Activated effector memory CD4-positive, alpha-beta T cell treated with Interleukin-2 at 50 U/mL for 16 hours (primary cell): ENCODE measurements around the gene BCL2L2.

Source experiments
- DNase-seq: peaks from one replicate; pipeline ENCODE4 v3.0.0-alpha.2; 2020

Gene BCL2L2

GRCh38 chr14:23299986-23300686 lies 6.5 kb upstream of the BCL2L2 start:
- DNase-seq = no peak

DNA sequence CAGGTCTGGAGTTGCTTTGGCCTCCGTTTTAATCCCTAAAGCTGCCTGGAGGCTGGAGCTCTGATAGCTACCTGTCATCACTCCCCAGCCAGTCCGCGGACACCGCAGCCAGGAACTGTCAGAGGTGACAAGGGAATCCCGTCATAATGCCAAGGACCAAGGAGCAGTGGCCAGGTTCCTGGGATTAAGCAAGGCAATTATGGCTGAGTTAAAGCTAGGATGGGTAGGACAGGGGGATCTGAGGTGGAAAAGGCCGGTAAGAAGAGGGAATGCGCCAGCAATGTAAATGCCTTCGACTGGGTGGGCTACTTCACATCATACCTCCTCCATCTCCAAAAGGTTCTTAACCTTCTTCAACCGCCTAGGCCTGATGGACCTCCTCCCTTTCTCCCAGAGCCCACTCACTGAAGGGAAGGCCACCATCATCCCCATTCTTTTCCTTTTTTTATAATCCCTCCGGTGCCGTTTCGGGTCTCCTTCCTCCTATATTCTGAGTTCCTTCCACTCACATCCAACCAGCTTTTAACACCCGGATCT lies 5.9 kb upstream of the BCL2L2 start:
- no peak for DNase-seq

DNA sequence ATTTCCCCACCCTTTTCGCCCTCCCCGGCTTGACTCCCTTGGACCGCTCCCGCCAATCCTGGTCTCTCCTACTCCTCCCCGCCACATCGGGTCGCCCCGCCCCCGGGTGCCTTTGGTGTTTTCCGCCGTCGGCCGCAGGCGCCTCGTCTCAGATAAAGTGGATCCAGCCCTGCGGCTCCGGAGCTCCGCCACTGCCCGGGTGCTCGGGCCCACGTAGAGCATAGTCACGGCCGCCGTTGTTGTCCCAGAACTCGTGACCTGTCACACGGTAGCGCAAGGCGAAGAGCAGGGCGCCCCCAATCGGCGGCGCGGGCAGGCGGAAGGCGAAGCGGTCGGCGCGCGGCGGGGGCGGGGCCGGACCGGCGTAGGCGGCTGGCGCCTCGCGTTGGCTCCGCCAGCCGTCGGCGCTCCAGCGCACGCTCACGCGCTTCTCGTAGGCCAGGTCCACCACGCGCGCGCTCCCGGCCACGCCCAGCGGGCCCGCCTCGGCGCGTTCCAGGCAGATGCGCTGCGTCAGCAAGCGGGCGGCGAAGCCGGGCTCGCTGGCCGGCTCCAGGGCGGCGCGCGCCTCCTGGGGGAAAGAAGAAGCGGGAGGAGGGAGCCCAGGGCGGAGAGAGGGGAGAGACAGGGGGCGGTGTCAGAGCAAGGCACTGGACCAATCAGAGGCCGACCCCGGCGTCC lies 5.2 kb upstream of the BCL2L2 start:
- peak; percentile 97 for DNase-seq

DNA sequence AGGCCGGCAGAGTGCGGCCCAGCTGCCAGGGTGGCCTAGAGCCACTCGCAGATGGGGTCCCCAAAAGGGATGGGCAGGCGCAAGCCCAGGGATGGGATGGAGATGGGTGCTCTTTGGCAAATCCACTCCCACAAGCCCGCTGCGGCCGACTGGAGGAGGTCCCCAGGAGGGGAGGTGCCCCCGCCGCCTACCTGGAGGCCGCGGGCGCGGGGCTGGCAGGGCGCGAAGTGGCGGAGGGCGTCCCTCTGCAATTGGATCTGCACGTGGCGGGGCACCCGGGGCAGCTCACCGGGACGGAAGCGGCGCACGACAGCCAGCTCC lies 4.7 kb upstream of the BCL2L2 start:
- DNase-seq = no peak

DNA sequence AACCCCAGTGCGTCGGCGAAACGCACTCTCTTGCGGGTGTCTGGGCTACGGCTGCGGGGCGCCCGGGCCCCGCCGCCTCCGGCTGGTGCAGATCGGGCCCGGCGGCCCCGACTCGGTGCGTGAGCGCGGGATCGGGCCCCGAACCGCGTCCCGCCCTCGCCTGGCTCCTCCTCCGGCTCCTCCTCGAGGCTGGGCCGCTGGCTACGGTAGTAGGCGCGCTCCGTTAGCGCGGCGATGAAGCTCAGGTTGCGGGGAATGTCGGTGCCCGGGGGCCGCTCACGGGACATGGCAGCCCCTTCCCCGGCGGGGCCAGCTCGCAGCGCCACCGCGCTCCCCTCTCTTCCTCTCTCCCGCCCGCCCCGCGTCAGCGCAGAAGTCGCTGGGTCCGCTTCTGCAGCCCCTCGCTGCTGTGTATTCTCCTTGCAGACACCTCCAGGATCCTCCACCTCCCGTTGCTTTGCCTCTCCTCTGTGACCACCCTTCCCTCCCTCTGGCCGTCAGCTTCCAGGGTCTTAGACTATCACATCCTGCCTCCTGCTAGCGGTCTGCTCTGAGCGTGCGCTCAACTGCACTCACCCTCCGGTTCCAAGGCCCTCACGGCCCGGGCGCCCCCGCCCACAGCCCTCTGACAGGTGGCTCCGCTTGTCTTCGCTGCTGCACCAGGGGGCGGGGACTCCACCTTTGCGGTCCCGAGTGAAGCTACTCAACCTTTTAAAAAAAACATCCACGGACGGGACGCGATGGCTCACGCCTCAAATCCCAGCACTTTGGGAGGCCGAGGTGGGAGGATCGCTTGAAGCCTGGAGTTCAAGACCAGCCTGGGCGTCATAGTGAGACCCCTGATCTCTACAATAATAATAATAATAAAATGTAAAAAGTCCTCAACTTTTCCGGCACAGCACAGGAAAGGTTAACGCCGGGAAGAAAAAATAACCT lies 4.1 kb upstream of the BCL2L2 start, which contains the start of gene PPP1R3E:
PPP1R3E (minus strand) TSS at position 570 of the 936 bp plus-strand sequence; CDS start at position 287, 283 bp downstream.
- peak; percentile 85 for DNase-seq

DNA sequence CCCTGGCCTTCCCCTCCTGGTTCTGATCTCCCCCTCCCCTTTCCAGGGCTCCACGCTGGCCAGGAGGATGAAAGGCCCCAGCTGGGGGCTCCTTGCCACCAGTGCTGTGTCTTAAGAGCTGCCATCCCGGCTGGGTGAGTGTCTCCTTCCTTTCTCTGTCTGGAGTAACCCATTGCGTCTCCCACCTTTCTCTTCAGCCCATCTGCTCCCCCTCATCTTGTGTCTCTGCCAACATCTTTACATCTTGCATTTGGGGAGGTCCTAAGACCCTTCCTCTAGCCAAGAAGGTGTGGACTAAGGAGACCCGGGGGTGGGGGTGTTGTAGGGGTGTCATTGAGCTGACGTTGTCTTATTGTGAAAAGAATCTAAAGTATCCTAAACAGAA lies 505 bp downstream of the BCL2L2 start:
- no peak for DNase-seq

DNA sequence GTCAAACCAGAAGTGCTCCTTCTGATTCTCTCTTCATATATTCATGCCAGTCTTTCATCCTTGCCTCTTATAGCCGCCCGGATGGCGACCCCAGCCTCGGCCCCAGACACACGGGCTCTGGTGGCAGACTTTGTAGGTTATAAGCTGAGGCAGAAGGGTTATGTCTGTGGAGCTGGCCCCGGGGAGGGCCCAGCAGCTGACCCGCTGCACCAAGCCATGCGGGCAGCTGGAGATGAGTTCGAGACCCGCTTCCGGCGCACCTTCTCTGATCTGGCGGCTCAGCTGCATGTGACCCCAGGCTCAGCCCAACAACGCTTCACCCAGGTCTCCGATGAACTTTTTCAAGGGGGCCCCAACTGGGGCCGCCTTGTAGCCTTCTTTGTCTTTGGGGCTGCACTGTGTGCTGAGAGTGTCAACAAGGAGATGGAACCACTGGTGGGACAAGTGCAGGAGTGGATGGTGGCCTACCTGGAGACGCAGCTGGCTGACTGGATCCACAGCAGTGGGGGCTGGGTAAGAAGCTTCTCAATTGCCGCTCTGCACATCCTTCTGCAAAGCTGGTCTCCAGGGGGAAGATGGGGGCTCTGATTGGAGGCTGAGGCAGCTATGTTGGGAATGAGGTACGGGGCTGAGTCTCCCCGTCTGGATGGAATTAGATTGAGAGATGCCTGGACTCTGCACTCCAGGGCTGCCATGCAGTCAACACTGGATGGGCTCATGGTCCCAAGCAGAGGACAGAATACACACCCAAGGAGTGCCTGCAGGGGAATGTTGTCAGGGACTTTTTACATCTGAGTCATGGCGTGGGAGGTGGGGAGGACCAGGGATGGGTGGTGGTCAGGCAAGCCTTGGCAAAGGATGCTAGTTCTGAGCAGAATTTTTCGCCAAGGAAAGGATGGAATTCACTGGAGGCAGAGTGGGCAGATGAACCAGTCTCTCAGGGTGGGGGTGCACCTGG lies 1.3 kb downstream of the BCL2L2 start:
- DNase-seq = no peak

DNA sequence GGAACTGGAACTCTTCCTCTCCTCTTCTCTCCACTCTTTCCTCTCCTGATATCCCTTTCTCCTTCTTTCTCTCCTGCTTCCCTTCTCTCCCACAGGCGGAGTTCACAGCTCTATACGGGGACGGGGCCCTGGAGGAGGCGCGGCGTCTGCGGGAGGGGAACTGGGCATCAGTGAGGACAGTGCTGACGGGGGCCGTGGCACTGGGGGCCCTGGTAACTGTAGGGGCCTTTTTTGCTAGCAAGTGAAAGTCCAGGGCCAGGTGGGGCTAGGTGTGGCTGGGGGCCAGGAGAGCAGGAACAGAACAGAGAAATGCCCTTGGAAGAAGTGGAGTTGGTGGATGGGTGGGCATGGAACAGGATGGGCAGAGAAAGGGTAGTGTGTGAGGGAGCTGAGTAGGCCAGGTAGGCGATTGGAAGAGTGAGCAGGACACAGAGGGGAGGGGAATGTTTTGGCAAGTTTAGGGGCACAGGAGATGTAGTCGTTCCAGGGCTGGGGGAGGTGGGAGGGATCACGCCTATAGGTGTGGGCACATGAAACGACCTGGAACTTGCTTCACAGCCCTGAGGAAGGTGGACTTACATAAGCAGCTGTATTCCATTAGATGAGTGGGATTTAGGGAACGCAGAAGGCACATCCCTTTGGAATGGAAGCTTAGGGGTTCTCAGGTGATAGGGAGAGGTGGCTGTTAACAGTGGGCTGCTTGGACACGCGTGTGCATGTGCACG lies 2.2 kb downstream of the BCL2L2 start:
- no peak for DNase-seq

GRCh38 chr14:23310546-23310945 lies 3.9 kb downstream of the BCL2L2 start:
- DNase-seq = no peak

GRCh38 chr14:23316300-23316699 lies 9.7 kb downstream of the BCL2L2 start:
- DNase-seq = no peak

DNA sequence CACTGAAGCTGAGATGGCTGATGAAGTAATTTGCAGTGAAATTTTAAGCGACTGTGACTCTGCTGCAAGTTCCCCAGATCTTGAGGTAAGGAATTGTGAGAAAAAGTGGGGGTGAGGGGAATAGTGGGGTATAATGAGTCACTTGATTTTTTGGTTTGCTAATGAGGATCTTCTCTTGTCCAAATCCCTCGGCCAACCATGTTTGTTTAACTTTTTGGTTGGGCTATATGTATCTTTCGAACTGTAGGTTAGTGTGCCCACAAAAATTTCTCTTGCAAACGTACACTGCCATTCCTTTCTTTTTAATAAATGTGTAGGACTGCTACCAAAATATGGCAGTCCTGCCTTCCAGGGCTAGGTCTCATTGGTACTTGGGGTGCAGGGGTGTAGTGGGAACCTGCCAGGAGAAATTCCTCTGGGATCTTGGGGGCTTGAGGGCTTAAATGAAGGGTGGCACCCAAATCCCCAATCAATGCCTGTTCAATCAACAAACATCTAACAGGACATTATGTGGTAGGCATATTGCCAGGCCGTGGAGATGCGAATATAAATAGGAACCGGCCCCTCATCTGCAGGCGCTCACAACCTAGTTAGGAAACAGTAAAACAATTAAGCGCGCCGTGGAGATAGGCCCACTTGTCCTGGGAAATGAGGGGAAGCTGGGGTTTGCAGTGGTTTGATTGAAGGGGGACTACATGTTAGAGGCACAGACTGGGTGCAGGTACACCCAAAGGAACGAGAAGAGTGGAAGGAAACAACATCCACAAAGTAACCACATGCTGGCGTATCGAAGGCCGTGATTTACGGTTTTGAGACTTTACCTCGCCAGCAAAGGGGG lies 13.3 kb downstream of the BCL2L2 start:
- DNase-seq = no peak

GRCh38 chr14:23320584-23321571 lies 14.2 kb downstream of the BCL2L2 start, which contains the start of gene PABPN1:
Gene PABPN1 (plus strand): TSS chr14:23321457. CDS start chr14:23321470, 13 bp downstream.
- DNase-seq = peak; percentile 97

- DNase-seq = peak; percentile 31
Measured at GRCh38 chr14:23321572-23322547, 15.2 kb downstream of the BCL2L2 start.

- DNase-seq = no peak
Measured at GRCh38 chr14:23322568-23323517, 16.2 kb downstream of the BCL2L2 start.

- no peak for DNase-seq
Measured at GRCh38 chr14:23323838-23324454, 17.3 kb downstream of the BCL2L2 start.

GRCh38 chr14:23324455-23324846 lies 17.8 kb downstream of the BCL2L2 start:
- DNase-seq = no peak
